GM19467 (cell line): ENCODE results near the gene ETFA.

Source experiments
- ATAC-seq: cut with Tn5 transposase; IDR thresholded peaks from one replicate; pipeline ENCODE4 v1.9.1; 2021; ENCODE audit warnings: mild to moderate bottlenecking, moderate library complexity; ENCODE audit not compliant: unreplicated experiment

ETFA gene

GRCh38 chr15:76199106-76200082 is 111.9 kb downstream of the ETFA start:
- ATAC-seq = no peak

- no peak for ATAC-seq
These were observed 112.7 kb downstream of the ETFA start for GRCh38 chr15:76198456-76199105.

GRCh38 chr15:76197703-76198455 is 113.4 kb downstream of the ETFA start:
- ATAC-seq = no peak

GRCh38 chr15:76196269-76197231 is 114.7 kb downstream of the ETFA start:
- no peak for ATAC-seq

GRCh38 chr15:76195506-76196268 is 115.6 kb downstream of the ETFA start:
- ATAC-seq = no peak

- no peak for ATAC-seq
These were observed 117.3 kb downstream of the ETFA start for GRCh38 chr15:76193934-76194333.

- no peak for ATAC-seq
These were observed 118.6 kb downstream of the ETFA start for GRCh38 chr15:76192715-76193114.

- ATAC-seq = no peak
These were observed 119.6 kb downstream of the ETFA start for GRCh38 chr15:76191539-76192244.

GRCh38 chr15:76190751-76191538 is 120.3 kb downstream of the ETFA start:
- ATAC-seq = peak; percentile 85

- no peak for ATAC-seq
These were observed 121.2 kb downstream of the ETFA start for GRCh38 chr15:76190070-76190564.

- ATAC-seq = no peak
These were observed 122.2 kb downstream of the ETFA start for GRCh38 chr15:76189106-76189505.

GRCh38 chr15:76187163-76187562 is 124.1 kb downstream of the ETFA start:
- ATAC-seq = no peak

GRCh38 chr15:76185716-76186115 is 125.6 kb downstream of the ETFA start:
- no peak for ATAC-seq

- no peak for ATAC-seq
These were observed 126.6 kb downstream of the ETFA start for GRCh38 chr15:76184650-76185035.

GRCh38 chr15:76183930-76184649 is 127.2 kb downstream of the ETFA start:
- ATAC-seq = no peak

- no peak for ATAC-seq
These were observed 129.6 kb downstream of the ETFA start for GRCh38 chr15:76181705-76182107.

- ATAC-seq = no peak
These were observed 130.9 kb downstream of the ETFA start for GRCh38 chr15:76180321-76180720.
